Measurements from ENCODE around the gene PPP2R5C. TPM values are rescaled to one million over a fixed set of nuclear protein-coding genes. Genes with fewer than 3 reads are reported as not detected.
A peak's percentile ranks its signal among the peaks of the same experiment; 100 is the strongest.

PPP2R5C gene
- total and polyA plus RNA-seq, 2 of the 8 experiments (the other 6 are each of a cell fraction or from before 2014, with no cell fraction given), result 49.6 to 95.9 TPM

GRCh38 chr14:101909371-101910096 is 148.0 kb downstream of the PPP2R5C start:
- no peak overlapping the region for H3K27ac ChIP-seq (ENCODE audit: low read depth, low read length)
- POLR2A ChIA-PET (ENCODE audit: partially characterized antibody), result no interaction called here
- H3K9ac ChIP-seq (replicated peaks in 1 of 4; ENCODE audit: extremely low read depth in 1 of 4, low read depth in 3 of 4, low read length in 3 of 4), result no peak overlapping the region
- H3K4me1 ChIP-seq (replicated peaks in 1 of 4; ENCODE audit: control insufficient read depth in 3 of 4, insufficient read depth in 4 of 4, low read length in 3 of 4), result no peaks in the 10 kb centered on the region
- H3K4me2 ChIP-seq (ENCODE audit: insufficient read depth in 1 of 2, low read depth in 2 of 2, low read length in 2 of 2), result no peak overlapping the region
- H3K9me3 ChIP-seq (ENCODE audit: insufficient read depth in 2 of 2, low read depth in 1 of 2, low read length in 1 of 2), result no peaks in the 10 kb centered on the region
- H3K18ac ChIP-seq (ENCODE audit: extremely low read depth, low read length), result no peak overlapping the region
- H2AK5ac ChIP-seq (ENCODE audit: low read depth, low read length), result no peak overlapping the region
- WGBS, 2 experiments (ENCODE audit: extremely low coverage in 1 of 2, insufficient coverage in 1 of 2, insufficient read length in 1 of 2, insufficient replicate concordance in 2 of 2, low coverage in 1 of 2, low lambda C conversion rate in 2 of 2, missing lambda C conversion rate in 1 of 2), result 94% methylated on average over 12 of the region's 12 CpGs; no CpG with 5 or more reads in 1 of the 2 experiments
- H3K56ac ChIP-seq (replicated peaks; ENCODE audit: insufficient read length, low read depth, low read length), result no peak overlapping the region
- peaks cover 0 to 2% of the 10 kb centered on the region in 2 experiments for H4K20me1 ChIP-seq (replicated peaks in 1 of 2; ENCODE audit: control insufficient read depth in 1 of 2, insufficient read depth in 2 of 2, low read length in 2 of 2)
- no peak overlapping the region for H3K4me3 ChIP-seq (ENCODE audit: extremely low read depth in 1 of 4, insufficient read depth in 2 of 4, low read depth in 3 of 4, low read length in 4 of 4)
- no peak overlapping the region for H3K4ac ChIP-seq (replicated peaks; ENCODE audit: insufficient read length, low read depth, low read length)
- no peak for FAIRE-seq
- TF ChIP-seq MAFK (IDR thresholded peaks at IDR 0.05; ENCODE audit: low read depth, low read length) (peak; percentile 77; the same call in 1 of the 2 replicates), EGR1 (IDR thresholded peaks at IDR 0.05; ENCODE audit: borderline replicate concordance, low read depth, low read length) (no peak)
- no peak for DNase-seq (ENCODE audit: low read depth in 1 of 2, low spot score in 2 of 2)
- no peak overlapping the region for H2BK120ac ChIP-seq (replicated peaks; ENCODE audit: low read depth, low read length)
- H2BK12ac ChIP-seq (ENCODE audit: low read depth, low read length), result no peak overlapping the region
- CTCF ChIA-PET (ENCODE audit: partially characterized antibody), result interaction anchor here (1.5 kb wide), 1 partner anchor 139 kb away, joined by 4 read pairs; no protein-coding TSS in a partner anchor
- no peaks in the 10 kb centered on the region; a peak in 1 of 7 replicates for H3K27me3 ChIP-seq (replicated peaks in 1 of 4; ENCODE audit: control insufficient read depth in 3 of 4, extremely low read depth in 1 of 4, insufficient read depth in 3 of 4, low read length in 3 of 4)
- 0 out of 2 replicates have a peak, but pooled peaks cover 2% of the 10 kb centered on the region for H3K79me1 ChIP-seq (ENCODE audit: low read depth, low read length)
- H2AFZ ChIP-seq (ENCODE audit: low read length), result no peak overlapping the region
- H3K79me2 ChIP-seq (ENCODE audit: control insufficient read depth in 1 of 2, insufficient read depth in 2 of 2, low read length in 2 of 2), result no peaks in the 10 kb centered on the region
- H4K91ac ChIP-seq (replicated peaks; ENCODE audit: insufficient read length, low read length), result no peak overlapping the region
- H3K36me3 ChIP-seq (ENCODE audit: control insufficient read depth in 2 of 4, insufficient read depth in 4 of 4, low read length in 3 of 4), result peaks cover 0 to 30% (median 4%) of the 10 kb centered on the region in 4 experiments; a peak in 7 of 8 replicates
- no peak overlapping the region for H4K5ac ChIP-seq (ENCODE audit: insufficient read length, low read depth, low read length)
- H2BK15ac ChIP-seq (ENCODE audit: low read length), result no peak overlapping the region
- no peak overlapping the region for H2BK5ac ChIP-seq (ENCODE audit: low read depth, low read length)
- H3K23me2 ChIP-seq (ENCODE audit: low read depth, low read length), result no peaks in the 10 kb centered on the region
- no peak overlapping the region for H3K23ac ChIP-seq (ENCODE audit: insufficient read length)
- no peak overlapping the region for H2BK20ac ChIP-seq (ENCODE audit: low read length)
- H4K8ac ChIP-seq (ENCODE audit: extremely low read depth, insufficient read depth, low read length), result no peak overlapping the region
- no peak overlapping the region for H3K14ac ChIP-seq (ENCODE audit: insufficient read length)
